DND-41 (cell line): ENCODE results near the gene RGL1.

Source experiments
- ATAC-seq: fragments of 200-7000 bp; cut with Tn5 transposase; 3 replicates; pipeline ENCODE4 v1.9.1; 2021; ENCODE audit warnings: low read depth; ENCODE audit not compliant: insufficient read depth
- DNase-seq: peaks from one replicate; pipeline ENCODE4 v3.0.0-alpha.2; 2020
- H2AFZ ChIP-seq: 2 replicates; pipeline ENCODE4 v1.6.0; 2012; ENCODE audit warnings: low read depth, low read length
- H3K27ac ChIP-seq: 2 replicates; pipeline ENCODE4 v1.5.1; 2012; ENCODE audit warnings: low read length, inconsistent platforms
- H3K27me3 ChIP-seq: fragments of 200-600 bp; sonication (generic); 2 replicates; pipeline ENCODE4 v1.6.0; 2012; ENCODE audit warnings: low read length, mild to moderate bottlenecking, inconsistent platforms; ENCODE audit not compliant: insufficient read depth, poor library complexity
- H3K36me3 ChIP-seq: 2 replicates; pipeline ENCODE4 v1.5.1; 2012; ENCODE audit warnings: low read length, inconsistent platforms; ENCODE audit not compliant: insufficient read depth
- H3K4me1 ChIP-seq: 2 replicates; pipeline ENCODE4 v1.5.1; 2012; ENCODE audit warnings: mild to moderate bottlenecking, low read length; ENCODE audit not compliant: insufficient read depth
- H3K4me2 ChIP-seq: 2 replicates; pipeline ENCODE4 v1.6.0; 2012; ENCODE audit warnings: mild to moderate bottlenecking, moderate library complexity, low read length, inconsistent platforms; ENCODE audit not compliant: insufficient read depth
- H3K4me3 ChIP-seq, 2 experiments: fragments of 200-600 bp in 1 of 2; shearing (Covaris generic) in 1 of 2; 2 replicates each; pipeline ENCODE4 v1.5.1; 2012 to 2016; ENCODE audit warnings: inconsistent platforms in 2 of 2, low read length in 2 of 2, mild to moderate bottlenecking in 2 of 2, low read depth in 1 of 2, moderate library complexity in 1 of 2
- H3K79me2 ChIP-seq: 2 replicates; pipeline ENCODE4 v1.6.0; 2012; ENCODE audit warnings: low read length, inconsistent platforms; ENCODE audit not compliant: insufficient read depth
- H3K9ac ChIP-seq: 2 replicates; pipeline ENCODE4 v1.6.0; 2012; ENCODE audit warnings: low read depth, mild to moderate bottlenecking, inconsistent platforms, low read length, moderate library complexity
- H3K9me3 ChIP-seq: 2 replicates; pipeline ENCODE4 v1.5.1; 2012; ENCODE audit warnings: low read length, moderate library complexity, mild to moderate bottlenecking, inconsistent platforms; ENCODE audit not compliant: insufficient read depth, severe bottlenecking
- H4K20me1 ChIP-seq: 2 replicates; pipeline ENCODE4 v1.6.0; 2012; ENCODE audit warnings: low read length; ENCODE audit not compliant: insufficient read depth
- EZH2 ChIP-seq: IDR thresholded peaks from 3 replicates; pipeline ENCODE4 v1.6.1; 2012; ENCODE audit warnings: borderline replicate concordance, low read depth, mild to moderate bottlenecking, moderate library complexity, low read length, inconsistent platforms; ENCODE audit not compliant: severe bottlenecking
- TF ChIP-seq, protein P1 (sequence below): IDR thresholded peaks from 2 replicates; pipeline ENCODE4 v1.5.1; 2012; ENCODE audit warnings: borderline replicate concordance, low read length, moderate library complexity, mild to moderate bottlenecking; ENCODE audit not compliant: poor library complexity, severe bottlenecking; ENCODE audit errors: extremely low read depth

Gene RGL1

DNA sequence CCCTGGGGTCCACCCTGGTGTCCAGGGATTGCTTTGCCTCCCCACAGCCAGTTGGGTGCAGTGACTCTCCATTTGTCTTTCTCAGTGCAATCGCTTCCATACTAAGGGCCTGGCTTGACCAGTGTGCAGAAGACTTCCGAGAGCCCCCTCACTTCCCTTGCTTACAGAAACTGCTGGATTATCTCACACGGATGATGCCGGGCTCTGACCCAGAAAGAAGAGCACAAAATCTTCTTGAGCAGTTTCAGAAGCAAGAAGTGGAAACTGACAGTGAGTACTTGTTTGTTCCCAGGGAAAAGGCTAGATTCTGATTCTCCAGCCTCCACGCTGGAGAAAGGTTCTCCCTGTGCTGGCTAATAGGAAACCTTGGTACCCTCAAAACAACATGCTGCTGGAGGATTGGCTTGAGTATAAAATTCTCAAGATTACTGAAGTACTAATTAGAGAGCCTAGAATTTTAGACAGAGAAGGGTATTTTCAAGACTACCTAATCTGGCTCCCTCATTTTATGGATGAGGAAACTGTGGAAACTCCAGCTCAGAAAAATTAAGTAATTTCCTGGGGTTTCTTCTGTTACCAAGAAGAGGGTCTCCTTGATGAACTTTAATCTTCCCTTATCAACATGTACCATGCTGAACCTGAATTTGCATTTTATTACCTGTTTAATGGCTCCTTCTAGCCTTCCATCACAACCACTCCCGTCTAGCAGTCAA is 75.8 kb downstream of the RGL1 start:
- H3K4me2 ChIP-seq, result no peak overlapping the region

DNA sequence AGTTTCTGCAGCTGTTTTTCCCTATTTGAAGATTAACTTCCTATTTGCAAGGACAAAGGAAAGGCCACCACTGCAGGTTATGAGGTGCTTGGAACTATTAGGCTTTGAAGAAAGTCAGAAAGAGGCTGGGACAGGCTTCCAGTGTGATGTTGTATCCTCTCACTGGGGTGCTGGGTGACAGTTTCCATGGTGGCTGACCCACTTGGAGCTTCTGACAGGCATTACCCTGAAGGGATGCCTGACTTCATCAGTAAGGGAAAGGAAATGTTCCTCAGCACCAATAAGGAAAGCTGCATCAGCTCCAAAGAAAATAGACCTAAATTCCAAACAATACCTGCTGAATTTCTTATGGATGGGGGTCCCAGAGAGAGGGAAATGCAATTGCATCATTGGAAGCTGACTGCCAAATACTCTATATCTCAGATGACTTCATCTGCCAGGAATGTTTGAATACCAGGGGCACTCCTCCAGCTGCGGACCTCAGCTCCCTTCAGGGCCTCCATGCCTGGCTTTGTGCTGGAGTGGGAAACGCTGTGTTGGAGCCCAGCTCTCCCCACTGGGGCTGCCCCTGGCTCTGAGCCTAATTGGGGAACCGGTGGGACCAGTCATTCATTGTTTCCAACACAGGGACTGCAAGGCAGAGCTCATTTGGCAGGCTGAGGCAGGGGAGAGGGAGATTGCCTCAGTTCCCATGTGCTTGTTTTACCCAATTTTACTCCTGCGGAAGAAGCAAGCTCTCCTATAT is 76.6 kb downstream of the RGL1 start:
- ATAC-seq (no peak), DNase-seq (no peak)
- Histone ChIP-seq H3K27me3 (no peaks in the 10 kb centered on the region), H3K79me2 (no peaks in the 10 kb centered on the region), H3K4me3 (no peak overlapping the region), H3K4me1 (no peaks in the 10 kb centered on the region), H3K36me3 (no peaks in the 10 kb centered on the region), H3K9ac (no peak overlapping the region), H3K9me3 (no peaks in the 10 kb centered on the region), H2AFZ (no peak overlapping the region), H3K4me2 (no peak overlapping the region), H4K20me1 (no peaks in the 10 kb centered on the region), H3K27ac (no peak overlapping the region)
- TF ChIP-seq, protein P1, sequence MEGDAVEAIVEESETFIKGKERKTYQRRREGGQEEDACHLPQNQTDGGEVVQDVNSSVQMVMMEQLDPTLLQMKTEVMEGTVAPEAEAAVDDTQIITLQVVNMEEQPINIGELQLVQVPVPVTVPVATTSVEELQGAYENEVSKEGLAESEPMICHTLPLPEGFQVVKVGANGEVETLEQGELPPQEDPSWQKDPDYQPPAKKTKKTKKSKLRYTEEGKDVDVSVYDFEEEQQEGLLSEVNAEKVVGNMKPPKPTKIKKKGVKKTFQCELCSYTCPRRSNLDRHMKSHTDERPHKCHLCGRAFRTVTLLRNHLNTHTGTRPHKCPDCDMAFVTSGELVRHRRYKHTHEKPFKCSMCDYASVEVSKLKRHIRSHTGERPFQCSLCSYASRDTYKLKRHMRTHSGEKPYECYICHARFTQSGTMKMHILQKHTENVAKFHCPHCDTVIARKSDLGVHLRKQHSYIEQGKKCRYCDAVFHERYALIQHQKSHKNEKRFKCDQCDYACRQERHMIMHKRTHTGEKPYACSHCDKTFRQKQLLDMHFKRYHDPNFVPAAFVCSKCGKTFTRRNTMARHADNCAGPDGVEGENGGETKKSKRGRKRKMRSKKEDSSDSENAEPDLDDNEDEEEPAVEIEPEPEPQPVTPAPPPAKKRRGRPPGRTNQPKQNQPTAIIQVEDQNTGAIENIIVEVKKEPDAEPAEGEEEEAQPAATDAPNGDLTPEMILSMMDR, result no peak
- no peak for TF ChIP-seq EZH2

More for the DNA sequence above, 75.8 kb downstream of the RGL1 start:
- Histone ChIP-seq H3K36me3 (no peaks in the 10 kb centered on the region), H3K27me3 (no peaks in the 10 kb centered on the region), H4K20me1 (no peaks in the 10 kb centered on the region), H2AFZ (no peak overlapping the region), H3K4me1 (no peaks in the 10 kb centered on the region), H3K9me3 (no peaks in the 10 kb centered on the region), H3K9ac (no peak overlapping the region), H3K79me2 (no peaks in the 10 kb centered on the region), H3K4me3 (no peak overlapping the region), H3K27ac (no peak overlapping the region)
- no peak for TF ChIP-seq EZH2
- TF ChIP-seq, protein P1, result no peak
- DNase-seq (no peak), ATAC-seq (no peak)

DNA sequence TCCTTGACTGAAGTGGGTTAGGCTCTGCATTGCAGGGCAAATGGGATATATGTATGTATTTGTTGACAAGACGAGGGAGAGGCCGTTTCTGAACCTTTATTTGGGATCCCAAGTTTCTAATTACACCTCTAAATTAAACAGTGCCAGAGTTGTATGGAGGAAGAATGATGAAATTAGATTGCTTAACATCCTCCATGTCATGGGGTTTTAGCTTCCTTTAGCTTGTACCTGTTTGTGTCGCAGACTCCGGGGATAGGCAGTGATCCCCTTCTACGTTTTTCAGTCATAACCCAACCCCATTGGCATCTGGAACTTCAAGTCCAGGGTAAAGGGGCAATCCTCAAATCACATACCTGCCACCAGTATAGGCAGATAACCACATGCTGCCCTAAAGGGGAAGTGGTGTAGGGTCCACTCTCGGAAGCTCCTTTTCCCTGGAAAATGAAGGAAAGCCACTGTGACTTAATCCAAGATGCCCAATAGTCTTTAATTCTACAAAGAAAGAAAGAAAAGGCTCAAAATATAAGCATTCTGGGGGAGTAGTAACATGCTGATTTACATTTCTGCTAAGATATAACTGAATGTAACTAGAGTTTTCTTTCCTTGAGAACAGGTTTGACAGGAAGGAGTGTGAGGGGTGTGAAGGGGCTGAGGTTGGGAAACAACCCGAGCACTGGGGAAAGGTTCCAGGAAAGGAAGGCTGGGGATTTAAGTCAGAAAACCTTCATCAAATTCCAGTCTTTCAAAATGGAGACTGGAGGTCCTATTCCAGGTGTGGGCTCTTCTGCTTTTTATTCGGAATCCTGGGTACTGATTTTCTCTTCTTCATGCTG is 77.6 kb downstream of the RGL1 start:
- DNase-seq, result no peak
- Histone ChIP-seq H2AFZ (no peak overlapping the region), H3K79me2 (no peaks in the 10 kb centered on the region), H3K27ac (no peak overlapping the region), H3K27me3 (no peaks in the 10 kb centered on the region), H3K4me1 (peaks cover 2% of the 10 kb centered on the region), H3K4me2 (no peak overlapping the region), H4K20me1 (no peaks in the 10 kb centered on the region), H3K4me3 (no peak overlapping the region), H3K9me3 (no peaks in the 10 kb centered on the region), H3K36me3 (no peaks in the 10 kb centered on the region), H3K9ac (no peak overlapping the region)
- ATAC-seq, result no peak
- no peak for TF ChIP-seq EZH2
- TF ChIP-seq, protein P1, result no peak
